ENCODE data around the gene SLC4A5. TPM values are rescaled to one million over a fixed set of nuclear protein-coding genes. Genes with fewer than 3 reads are reported as not detected.

The SLC4A5 gene
- 0.08 TPM in 1 of 2 replicates, not detected in the other for total RNA-seq (2014; rRNA removed; shearing (Covaris generic))

GRCh38 chr2:74343316-74343715, at the start of gene SLC4A5:
TSS of gene SLC4A5 (minus strand) at chr2:74343416. CDS start at chr2:74315023, 28,393 bp downstream.
- Histone ChIP-seq H3K4me1 (replicated peaks) (no peaks in the 10 kb centered on the region), H3K4me3 (no peak within 1 kb of the TSS), H3K36me3 (no peaks in the 10 kb centered on the region), H3K27ac (no peak within 1 kb of the TSS), H3K27me3 (replicated peaks) (no peaks in the 10 kb centered on the region), H3K9me3 (replicated peaks) (no peaks in the 10 kb centered on the region)
- DNase-seq (ENCODE audit: low read depth in 1 of 2, low spot score in 2 of 2) = no peak

GRCh38 chr2:74392449-74392743, 49.2 kb upstream of the SLC4A5 start:
- H3K4me3 ChIP-seq = no peak overlapping the region; the same call in 1 of the 2 replicates
- DNase-seq (ENCODE audit: low read depth in 1 of 2, low spot score in 2 of 2) = no peak
- H3K27me3 ChIP-seq (replicated peaks) = no peaks in the 10 kb centered on the region
- H3K36me3 ChIP-seq = no peaks in the 10 kb centered on the region
- peaks cover 26% of the 10 kb centered on the region for H3K4me1 ChIP-seq (replicated peaks)
- H3K9me3 ChIP-seq (replicated peaks) = no peaks in the 10 kb centered on the region
- no peak overlapping the region for H3K27ac ChIP-seq

DNA sequence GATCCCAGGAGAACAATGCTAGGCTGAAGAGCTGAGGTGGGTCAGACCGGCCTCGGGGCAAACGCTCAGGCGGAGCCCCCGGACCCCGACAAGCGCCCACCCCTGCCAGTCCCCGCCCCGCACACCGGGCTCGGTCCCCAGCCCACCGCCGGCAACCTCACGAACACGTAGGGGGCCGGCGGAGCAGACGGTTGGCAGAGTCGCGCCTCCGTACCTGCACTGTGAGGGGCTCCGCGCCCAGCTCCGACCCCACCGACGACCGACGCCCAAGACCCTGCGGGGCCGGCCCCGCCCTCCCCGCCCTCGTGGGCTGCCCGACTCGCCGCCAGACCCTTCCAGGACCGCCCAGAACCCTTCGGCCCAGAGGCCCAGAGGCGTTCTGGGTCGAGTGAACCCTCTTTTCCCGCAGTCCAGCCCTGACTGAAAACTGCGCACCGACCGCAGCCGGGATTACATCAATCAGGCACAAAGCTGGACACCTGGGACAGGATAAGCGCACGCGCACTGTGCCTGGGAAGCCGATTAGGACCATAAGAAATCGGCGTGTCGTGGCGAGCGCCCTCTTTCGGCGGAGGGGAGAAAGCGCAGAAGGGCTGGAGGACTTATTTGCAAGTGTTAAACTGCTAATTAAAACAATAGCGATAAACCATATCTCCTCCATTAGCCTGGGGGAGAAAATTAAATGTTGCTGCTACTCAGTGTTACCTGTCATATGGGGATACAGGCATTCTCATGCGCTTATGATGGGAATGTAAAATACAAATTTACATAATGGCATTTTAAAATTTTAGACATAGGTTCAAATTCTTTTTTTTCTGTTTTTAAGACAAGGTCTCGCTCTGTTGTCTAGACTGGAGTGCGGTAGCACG, 48.6 kb upstream of the SLC4A5 start:
- Histone ChIP-seq H3K27ac (peak overlapping the region; percentile 97), H3K9me3 (replicated peaks) (no peaks in the 10 kb centered on the region), H3K4me3 (peak overlapping the region; percentile 56), H3K27me3 (replicated peaks) (no peaks in the 10 kb centered on the region), H3K4me1 (replicated peaks) (peaks cover 32% of the 10 kb centered on the region), H3K36me3 (0 out of 2 replicates have a peak, but pooled peaks cover 2% of the 10 kb centered on the region)
- DNase-seq (ENCODE audit: low read depth in 1 of 2, low spot score in 2 of 2) = peak; percentile 88 to 94

- Histone ChIP-seq H3K27ac (no peak overlapping the region; the same call in 1 of the 2 replicates), H3K9me3 (replicated peaks) (no peaks in the 10 kb centered on the region), H3K4me3 (peak overlapping the region; percentile 56), H3K36me3 (peaks cover 8% of the 10 kb centered on the region; the same call in 1 of the 2 replicates), H3K27me3 (replicated peaks) (no peaks in the 10 kb centered on the region), H3K4me1 (replicated peaks) (peaks cover 32% of the 10 kb centered on the region)
- peak in 1 of 2 experiments; percentile 46 for DNase-seq (ENCODE audit: low read depth in 1 of 2, low spot score in 2 of 2)
Observed at GRCh38 chr2:74391209-74391579, 48.0 kb upstream of the SLC4A5 start.

GRCh38 chr2:74390606-74391005, 47.4 kb upstream of the SLC4A5 start:
- H3K4me1 ChIP-seq (replicated peaks) = peaks cover 32% of the 10 kb centered on the region
- no peak overlapping the region for H3K27ac ChIP-seq
- H3K36me3 ChIP-seq = peaks cover 14% of the 10 kb centered on the region; the same call in 1 of the 2 replicates
- no peaks in the 10 kb centered on the region for H3K9me3 ChIP-seq (replicated peaks)
- no peak for DNase-seq (ENCODE audit: low read depth in 1 of 2, low spot score in 2 of 2)
- H3K4me3 ChIP-seq = peak overlapping the region; percentile 56
- H3K27me3 ChIP-seq (replicated peaks) = no peaks in the 10 kb centered on the region

DNA sequence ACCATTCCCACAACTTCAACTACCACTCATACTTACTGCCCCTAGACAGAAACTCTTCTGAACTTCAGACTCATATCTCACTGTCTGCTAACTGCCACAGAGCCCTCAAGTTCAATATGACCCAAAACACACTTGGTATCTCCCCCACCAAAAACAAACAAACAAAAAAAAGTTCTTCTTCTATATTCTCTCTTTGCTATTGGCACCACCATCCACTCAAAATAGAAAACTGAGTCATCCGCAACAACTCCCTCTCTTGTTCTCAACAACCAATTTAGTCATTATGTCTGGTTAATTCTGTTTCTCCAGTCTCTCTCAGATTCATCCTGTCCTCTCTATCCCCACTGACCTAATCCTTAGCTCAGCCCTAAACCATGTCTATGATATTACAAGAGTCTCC, 44.1 kb upstream of the SLC4A5 start:
- DNase-seq (ENCODE audit: low read depth in 1 of 2, low spot score in 2 of 2) = peak in 1 of 2 experiments; percentile 56
- peak overlapping the region; percentile 5; the same call in 1 of the 2 replicates for H3K27ac ChIP-seq
- no peaks in the 10 kb centered on the region for H3K9me3 ChIP-seq (replicated peaks)
- H3K4me3 ChIP-seq = no peak overlapping the region
- H3K4me1 ChIP-seq (replicated peaks) = peaks cover 32% of the 10 kb centered on the region
- H3K36me3 ChIP-seq = peaks cover 35% of the 10 kb centered on the region
- H3K27me3 ChIP-seq (replicated peaks) = no peaks in the 10 kb centered on the region

DNA sequence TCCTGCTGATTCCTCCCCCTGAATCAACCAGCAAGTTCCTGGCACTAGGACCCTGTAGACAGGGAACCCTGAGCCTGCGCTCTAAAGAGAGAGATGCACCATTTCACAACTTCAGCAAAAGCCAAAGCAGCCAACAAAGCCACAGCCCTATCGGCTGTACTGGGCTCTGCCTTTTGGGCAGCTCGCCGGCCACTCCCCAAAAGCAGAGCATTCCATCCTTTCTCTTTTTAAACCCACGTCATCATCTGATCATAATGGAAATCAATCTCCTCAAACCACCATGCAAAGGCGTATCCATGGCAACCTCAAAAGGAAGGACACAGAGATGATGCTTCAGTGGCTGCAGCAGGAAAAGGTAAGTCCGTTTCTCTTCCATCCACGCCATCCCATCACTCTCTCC, 42.2 kb upstream of the SLC4A5 start:
- DNase-seq (ENCODE audit: low read depth in 1 of 2, low spot score in 2 of 2) = no peak
- Histone ChIP-seq H3K4me3 (no peak overlapping the region), H3K4me1 (replicated peaks) (peaks cover 23% of the 10 kb centered on the region), H3K27me3 (replicated peaks) (no peaks in the 10 kb centered on the region), H3K36me3 (peaks cover 35% of the 10 kb centered on the region), H3K27ac (no peak overlapping the region), H3K9me3 (replicated peaks) (no peaks in the 10 kb centered on the region)

- Histone ChIP-seq H3K36me3 (peaks cover 42% of the 10 kb centered on the region), H3K4me1 (replicated peaks) (peaks cover 21% of the 10 kb centered on the region), H3K9me3 (replicated peaks) (no peaks in the 10 kb centered on the region), H3K4me3 (no peak overlapping the region), H3K27ac (no peak overlapping the region), H3K27me3 (replicated peaks) (no peaks in the 10 kb centered on the region)
- DNase-seq (ENCODE audit: low read depth in 1 of 2, low spot score in 2 of 2) = no peak
Observed at GRCh38 chr2:74384051-74384450, 40.8 kb upstream of the SLC4A5 start.

- H3K27ac ChIP-seq = no peak overlapping the region
- DNase-seq (ENCODE audit: low read depth in 1 of 2, low spot score in 2 of 2) = no peak
- peaks cover 42% of the 10 kb centered on the region for H3K36me3 ChIP-seq
- H3K4me3 ChIP-seq = no peak overlapping the region
- no peaks in the 10 kb centered on the region for H3K9me3 ChIP-seq (replicated peaks)
- no peaks in the 10 kb centered on the region for H3K27me3 ChIP-seq (replicated peaks)
- H3K4me1 ChIP-seq (replicated peaks) = peaks cover 21% of the 10 kb centered on the region
Observed at GRCh38 chr2:74383254-74383653, 40.0 kb upstream of the SLC4A5 start.

GRCh38 chr2:74381751-74382150, 38.5 kb upstream of the SLC4A5 start:
- no peaks in the 10 kb centered on the region for H3K27me3 ChIP-seq (replicated peaks)
- peaks cover 53% of the 10 kb centered on the region for H3K36me3 ChIP-seq
- H3K9me3 ChIP-seq (replicated peaks) = no peaks in the 10 kb centered on the region
- no peak overlapping the region for H3K4me3 ChIP-seq
- H3K4me1 ChIP-seq (replicated peaks) = peaks cover 7% of the 10 kb centered on the region
- no peak overlapping the region for H3K27ac ChIP-seq
- no peak for DNase-seq (ENCODE audit: low read depth in 1 of 2, low spot score in 2 of 2)

DNA sequence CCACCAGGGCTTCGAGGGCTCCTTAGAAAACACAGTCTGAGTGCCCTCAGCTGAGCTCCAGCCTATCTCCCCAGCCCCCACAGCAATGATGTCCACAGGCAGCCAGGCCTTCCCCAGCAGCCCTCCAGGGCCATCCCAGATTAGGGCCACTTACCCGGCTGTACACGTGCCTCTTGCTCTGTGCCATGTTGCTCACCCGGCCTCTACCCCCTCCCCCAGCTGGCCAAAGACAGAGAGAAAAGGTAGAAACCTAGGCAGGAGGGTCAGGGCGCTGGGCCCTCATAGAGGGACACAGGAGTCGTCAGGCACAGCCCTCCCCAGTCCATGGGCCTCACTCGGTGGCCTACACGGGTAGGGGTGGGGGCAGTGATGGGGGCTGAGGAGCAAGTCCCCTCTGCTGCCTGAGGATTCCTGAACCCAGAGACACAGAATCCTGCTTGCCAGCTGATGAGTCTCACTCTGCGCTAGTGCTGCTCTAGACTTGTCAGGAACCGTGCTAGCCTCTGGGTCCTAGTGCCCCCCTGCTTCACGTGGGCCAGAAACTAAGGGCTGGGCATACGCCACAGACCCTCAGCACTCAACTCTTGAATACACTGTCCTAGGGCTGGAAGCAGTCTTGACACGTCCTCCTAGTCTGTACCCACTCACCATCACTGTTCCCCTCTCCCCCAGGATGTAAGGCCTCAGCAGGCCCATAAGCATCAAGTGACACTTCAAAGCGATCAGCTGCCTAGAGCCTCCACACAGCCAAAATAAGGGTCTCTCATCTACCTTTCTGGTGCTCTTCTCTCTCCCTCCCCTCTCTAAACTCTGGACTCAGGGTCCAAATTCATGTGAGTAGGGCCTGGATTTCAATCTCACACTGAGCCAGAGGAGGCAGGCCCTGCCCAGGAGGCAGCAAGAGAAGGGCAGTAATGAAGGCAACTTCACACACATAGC, 36.9 kb upstream of the SLC4A5 start, which contains the start of gene DCTN1:
TSS of gene DCTN1 (minus strand) at position 461 of the 939 bp plus-strand sequence. CDS start at position 187, 274 bp downstream.
- peaks cover 52% of the 10 kb centered on the region for H3K36me3 ChIP-seq
- no peaks in the 10 kb centered on the region for H3K27me3 ChIP-seq (replicated peaks)
- H3K4me3 ChIP-seq = no peak within 1 kb of the TSS
- no peaks in the 10 kb centered on the region for H3K9me3 ChIP-seq (replicated peaks)
- H3K27ac ChIP-seq = no peak within 1 kb of the TSS
- H3K4me1 ChIP-seq (replicated peaks) = peaks cover 7% of the 10 kb centered on the region
- no peak for DNase-seq (ENCODE audit: low read depth in 1 of 2, low spot score in 2 of 2)

GRCh38 chr2:74378007-74378406, 34.8 kb upstream of the SLC4A5 start:
- no peak overlapping the region for H3K27ac ChIP-seq
- H3K4me3 ChIP-seq = no peak overlapping the region
- no peaks in the 10 kb centered on the region for H3K27me3 ChIP-seq (replicated peaks)
- peaks cover 40% of the 10 kb centered on the region for H3K36me3 ChIP-seq
- no peak for DNase-seq (ENCODE audit: low read depth in 1 of 2, low spot score in 2 of 2)
- no peaks in the 10 kb centered on the region for H3K9me3 ChIP-seq (replicated peaks)
- peaks cover 7% of the 10 kb centered on the region for H3K4me1 ChIP-seq (replicated peaks)

DNA sequence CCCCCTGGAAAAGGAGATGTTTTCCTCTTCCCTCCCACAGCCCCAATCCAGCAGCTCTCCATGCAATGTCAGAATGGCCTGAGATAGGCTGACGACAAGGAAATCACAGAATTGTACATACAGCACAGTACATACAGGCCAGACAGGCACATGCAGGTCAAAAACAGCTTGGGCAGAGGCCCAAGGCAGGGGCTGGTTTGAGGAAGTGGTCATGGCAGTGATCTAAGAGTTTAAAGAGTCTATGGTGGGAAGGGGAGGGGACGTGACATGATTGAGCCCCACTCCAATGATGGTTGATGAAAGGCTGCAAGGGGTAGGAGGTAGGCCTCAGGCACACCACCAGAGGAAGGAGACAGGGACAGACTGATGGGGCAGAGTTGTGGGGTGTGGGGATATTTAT, 32.6 kb upstream of the SLC4A5 start:
- H3K27me3 ChIP-seq (replicated peaks) = no peaks in the 10 kb centered on the region
- DNase-seq (ENCODE audit: low read depth in 1 of 2, low spot score in 2 of 2) = no peak
- no peak overlapping the region for H3K4me3 ChIP-seq
- peaks cover 49% of the 10 kb centered on the region for H3K36me3 ChIP-seq
- H3K4me1 ChIP-seq (replicated peaks) = peaks cover 7% of the 10 kb centered on the region
- no peaks in the 10 kb centered on the region for H3K9me3 ChIP-seq (replicated peaks)
- no peak overlapping the region for H3K27ac ChIP-seq
